ENCODE results near the gene TMEM92.

GRCh38 chr17:50312308-50312707 is 38.0 kb downstream of the TMEM92 start:
- TF ChIP-seq CTCF (IDR thresholded peaks at IDR 0.05) (no peak), EZH2phosphoT487 (IDR thresholded peaks at IDR 0.05) (no peak), EZH2 (IDR thresholded peaks at IDR 0.05) (no peak)

Data from neural progenitor cell (in vitro differentiated cells).